Measurements from ENCODE around the gene ZC3H7B. TPM values are rescaled to one million over a fixed set of nuclear protein-coding genes. Genes with fewer than 3 reads are reported as not detected.
"Not testable (repeated sequence)": the region's sequence is repeated elsewhere in the genome, so short reads cannot be mapped to it uniquely, and the experiment has no call there.

Gene ZC3H7B
- polyA plus RNA-seq, 3 donors = 20.0 to 42.5 (median 34.9) TPM

DNA sequence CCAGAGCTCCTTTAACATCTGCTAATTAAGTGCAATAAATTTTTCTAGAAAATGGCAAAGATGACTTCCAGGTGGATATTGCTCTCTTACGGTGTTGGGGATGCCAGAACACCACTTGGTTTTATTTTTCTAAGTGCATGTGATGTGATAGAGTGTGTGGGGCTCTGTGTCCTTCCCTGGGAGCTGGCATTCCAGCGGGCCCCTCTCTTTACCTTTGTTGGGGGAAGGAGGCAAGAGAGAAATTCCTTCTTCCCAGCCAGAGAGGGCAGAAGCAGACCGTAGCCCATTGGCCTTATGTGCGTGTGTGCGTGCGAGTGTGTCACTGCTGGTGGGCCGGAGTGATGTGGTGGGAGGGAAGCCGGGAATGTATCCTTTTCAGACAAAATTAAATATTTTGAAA, 97.6 kb downstream of the ZC3H7B start:
- WGBS, 3 donors = 87 to 90% (median 89%) methylated on average over 8 of the region's 8 CpGs
- H3K27ac ChIP-seq (ENCODE audit: low read depth, low read length) = no peak overlapping the region

DNA sequence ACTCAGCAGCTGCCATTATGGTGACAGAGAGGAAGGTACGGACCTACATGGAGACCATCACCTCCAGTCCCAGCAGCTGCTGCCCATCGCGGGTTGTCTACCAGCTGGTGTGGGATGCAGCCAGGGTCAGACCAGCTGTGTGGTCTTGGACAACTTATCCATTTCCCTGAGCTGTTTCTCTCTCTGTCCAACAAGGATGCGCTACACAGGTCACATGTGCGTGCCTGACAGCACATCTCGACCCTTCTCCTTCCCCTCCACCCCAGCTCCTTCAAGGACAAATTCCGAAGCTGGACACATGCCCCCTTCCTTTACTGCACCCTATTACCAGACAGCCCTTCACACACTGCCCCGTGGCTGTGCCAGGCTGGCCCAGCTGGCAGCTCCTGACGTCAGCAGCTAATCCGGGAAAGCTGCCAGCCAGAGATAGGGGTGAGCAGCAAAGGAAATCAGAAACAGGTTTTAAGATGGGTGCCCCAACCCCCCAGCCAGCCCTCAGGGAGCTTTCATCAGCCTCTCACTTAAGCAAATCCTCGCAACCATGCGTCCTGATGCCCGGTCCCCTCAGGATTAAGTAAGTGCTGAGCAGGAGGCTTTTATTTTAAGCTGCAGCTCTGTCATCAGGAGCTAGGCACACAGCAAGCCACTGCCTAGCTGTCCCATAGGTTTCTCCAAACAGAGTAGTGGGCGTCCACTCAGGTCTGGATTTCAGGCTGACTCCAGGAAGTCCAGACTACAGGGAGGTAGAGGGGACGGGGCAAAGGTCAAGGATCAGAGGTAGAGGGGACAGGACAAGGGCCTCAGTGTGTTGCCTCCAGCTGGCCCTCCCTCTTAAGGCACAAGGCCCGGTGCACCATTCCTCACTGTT, 100.7 kb downstream of the ZC3H7B start:
- no peak overlapping the region for H3K27ac ChIP-seq (ENCODE audit: low read depth, low read length)
- WGBS, 3 donors = 23 to 48% (median 45%) methylated on average over 16 of the region's 16 CpGs

DNA sequence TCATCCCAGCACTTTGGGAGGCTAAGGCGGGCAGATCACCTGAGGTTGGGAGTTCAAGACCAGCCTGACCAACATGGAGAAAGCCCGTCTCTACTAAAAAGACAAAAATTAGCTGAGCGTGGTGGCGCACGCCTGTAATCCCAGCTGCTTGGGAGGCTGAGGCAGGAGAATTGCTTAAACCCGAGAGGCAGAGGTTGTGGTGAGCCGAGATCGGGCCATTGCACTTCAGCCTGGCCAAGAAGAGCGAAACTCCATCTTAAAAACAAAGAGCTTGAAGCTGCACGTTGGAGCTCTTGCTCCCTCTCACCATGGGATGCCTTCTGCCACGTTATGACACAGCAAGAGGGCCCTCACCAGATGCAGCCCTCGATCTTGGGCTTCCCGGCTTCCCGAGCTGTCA, 101.5 kb downstream of the ZC3H7B start:
- H3K27ac ChIP-seq (ENCODE audit: low read depth, low read length) = not testable (repeated sequence)
- WGBS, 3 donors = 90 to 95% (median 93%) methylated on average over 14 of the region's 14 CpGs

DNA sequence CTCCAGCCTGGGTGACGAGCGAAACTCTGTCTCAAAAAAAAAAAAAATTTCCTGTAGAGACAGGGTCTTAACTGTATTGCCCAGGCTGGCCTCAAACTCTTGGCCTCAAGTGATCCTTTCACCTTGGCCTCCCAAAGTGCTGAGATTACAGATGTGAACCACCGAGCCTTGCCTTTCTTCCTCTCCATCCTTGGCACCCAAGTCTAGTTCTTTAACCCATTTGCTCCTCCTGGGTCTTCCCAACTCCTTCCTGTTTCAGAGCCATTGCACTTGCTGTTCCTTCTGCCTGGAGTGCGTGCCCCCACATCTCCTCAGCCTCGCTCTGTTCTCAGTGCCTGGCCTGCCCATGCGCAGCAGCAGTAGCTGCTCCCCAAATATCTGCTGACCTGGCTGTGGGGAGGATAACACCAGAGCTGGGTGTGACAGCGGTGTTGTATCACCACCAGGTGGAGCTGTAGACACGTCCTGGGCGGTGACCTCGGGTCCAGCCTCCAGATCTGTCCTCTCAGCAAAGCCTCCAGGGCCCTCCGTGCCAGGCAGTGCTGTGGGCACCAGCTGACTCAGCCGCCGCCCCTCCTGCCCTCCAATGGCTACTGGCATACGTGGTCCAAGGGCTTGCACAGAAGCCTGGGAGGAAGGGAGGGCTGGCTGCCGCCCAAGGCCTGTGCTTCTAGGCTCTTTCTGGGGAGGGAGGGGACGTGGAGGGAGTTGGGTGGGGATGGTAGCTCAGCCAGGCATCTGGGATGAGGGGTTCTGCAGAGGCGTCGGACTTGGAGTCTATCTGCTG, 102.4 kb downstream of the ZC3H7B start:
- H3K27ac ChIP-seq (ENCODE audit: low read depth, low read length) = no peak overlapping the region
- WGBS, 3 donors = 12 to 17% (median 16%) methylated on average over 15 to 18 of the region's 18 CpGs

DNA sequence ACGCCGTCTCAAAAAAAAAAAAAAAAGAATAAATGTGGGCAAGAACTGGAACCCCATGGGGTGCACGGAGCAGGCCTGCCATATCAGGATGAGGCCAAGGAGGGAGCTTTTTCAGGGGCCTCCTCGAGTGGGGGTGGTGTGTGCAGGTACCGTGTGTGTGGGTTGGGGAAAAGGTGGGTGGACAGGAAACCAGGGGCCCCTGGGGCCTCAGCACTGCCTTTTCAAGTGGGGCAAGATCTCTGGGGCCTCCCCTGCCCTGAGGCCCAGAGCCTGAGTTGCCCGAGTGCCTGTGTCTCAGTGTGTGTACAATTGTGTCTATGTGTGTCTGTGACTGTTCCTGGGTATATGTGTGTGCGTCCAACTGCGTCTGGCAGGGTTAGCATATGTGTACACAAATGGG, 104.3 kb downstream of the ZC3H7B start:
- H3K27ac ChIP-seq (ENCODE audit: low read depth, low read length) = no peak overlapping the region
- 81 to 87% (median 86%) methylated on average over 8 of the region's 8 CpGs for WGBS, 3 donors

DNA sequence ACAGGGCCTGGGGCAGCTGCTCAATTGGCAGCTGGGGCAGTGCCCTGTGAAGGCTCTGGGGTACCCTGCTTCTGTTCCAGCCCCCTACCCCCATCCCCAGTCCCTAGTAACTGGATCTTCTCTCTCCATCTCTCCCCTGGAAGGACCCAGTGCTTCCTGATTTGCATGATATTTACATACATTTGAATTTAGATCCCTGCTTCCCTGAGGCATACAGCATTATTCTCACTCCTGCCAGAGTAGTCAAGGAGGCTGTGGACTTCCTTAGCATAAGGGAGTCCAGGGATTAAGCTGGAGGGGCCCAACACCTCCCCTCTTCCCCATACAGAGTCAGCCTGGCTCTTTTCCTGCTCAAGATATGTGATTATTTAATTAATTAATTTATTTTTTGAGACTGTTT, 105.1 kb downstream of the ZC3H7B start:
- no peak overlapping the region for H3K27ac ChIP-seq (ENCODE audit: low read depth, low read length)

GRCh38 chr22:41407433-41407832, 106.1 kb downstream of the ZC3H7B start:
- 88 to 91% (median 90%) methylated on average over 3 of the region's 3 CpGs for WGBS, 3 donors
- H3K27ac ChIP-seq (ENCODE audit: low read depth, low read length) = no peak overlapping the region

DNA sequence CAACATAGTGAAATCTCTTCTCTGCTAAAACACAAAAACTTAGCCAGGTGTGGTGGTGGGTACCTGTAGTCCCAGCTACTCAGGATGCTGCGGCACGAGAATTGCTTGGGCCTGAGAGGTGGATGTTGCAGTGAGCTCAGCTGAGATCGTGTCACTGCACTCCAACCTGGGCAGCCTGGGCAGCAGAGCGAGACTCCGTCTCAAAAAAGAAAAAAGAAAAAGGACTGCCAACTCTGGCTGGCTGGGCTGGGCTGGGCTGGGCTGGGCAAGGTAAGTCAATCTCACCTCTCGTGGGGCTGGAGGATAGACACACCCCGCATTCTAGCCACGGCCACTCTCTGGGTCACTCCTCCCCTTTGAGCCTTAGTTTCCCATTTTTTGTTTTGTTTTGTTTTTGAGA, 107.3 kb downstream of the ZC3H7B start:
- no peak overlapping the region for H3K27ac ChIP-seq (ENCODE audit: low read depth, low read length)
- WGBS, 3 donors = 82 to 91% (median 87%) methylated on average over 8 of the region's 8 CpGs

Other genes starting within 250 kb of the ZC3H7B start
- 10 to 100 TPM in 2 of 3 donors, 1 to 10 TPM in 1; 7.8 to 16.0 (median 14.6) TPM for gene EP300, start 208.9 kb upstream of the ZC3H7B start, polyA plus RNA-seq
- gene L3MBTL2, start 96.2 kb upstream of the ZC3H7B start, polyA plus RNA-seq = 10 to 100 TPM in 2 of 3 donors, 1 to 10 TPM in 1; 7.0 to 13.7 (median 10.1) TPM
- 1 to 10 TPM; 1.8 to 3.4 (median 2.9) TPM for gene CHADL, start 60.6 kb upstream of the ZC3H7B start, polyA plus RNA-seq
- gene RANGAP1, start 15.3 kb upstream of the ZC3H7B start, polyA plus RNA-seq = 10 to 100 TPM; 23.8 to 34.3 (median 33.1) TPM
- gene TEF, start 80.4 kb downstream of the ZC3H7B start, polyA plus RNA-seq = 10 to 100 TPM in 2 of 3 donors, 1 to 10 TPM in 1; 9.9 to 19.0 (median 15.9) TPM
- gene TOB2, start 145.3 kb downstream of the ZC3H7B start, polyA plus RNA-seq = 10 to 100 TPM; 18.4 to 48.0 (median 25.4) TPM
- 10 to 100 TPM; 26.0 to 41.7 (median 36.8) TPM for gene PHF5A, start 167.2 kb downstream of the ZC3H7B start, polyA plus RNA-seq
- 100 to 1,000 TPM in 1 of 3 donors, 10 to 100 TPM in 2; 61.9 to 197 (median 63.4) TPM for gene ACO2, start 167.6 kb downstream of the ZC3H7B start, polyA plus RNA-seq
- 10 to 100 TPM; 10.4 to 56.0 (median 28.1) TPM for gene POLR3H, start 242.9 kb downstream of the ZC3H7B start, polyA plus RNA-seq

All from adipose tissue (tissue), 3 donors.